GM10248 (cell line): ENCODE data around the gene LRP1.

Experiments used
- CTCF ChIA-PET: fragments of 300-600 bp; sonication (Branson Sonifier 250); formaldehyde crosslinking; extraction: SDS; loops from one replicate; lab custom pipeline; 2021; ENCODE audit warnings: antibody characterized with exemption; lab: Yijun Ruan, JAX
- POLR2A ChIA-PET: fragments of 350-650 bp; sonication (Branson Sonifier 250); formaldehyde crosslinking; extraction: SDS; loops from one replicate; lab custom pipeline; 2020; ENCODE audit warnings: antibody characterized with exemption; lab: Yijun Ruan, JAX
- DNase-seq: peaks from one replicate; pipeline ENCODE4 v3.0.0; 2012; ENCODE audit errors: extremely low spot score
- CTCF ChIP-seq: IDR thresholded peaks from 2 replicates; pipeline ENCODE4 v1.5.1; 2012; ENCODE audit warnings: mild to moderate bottlenecking, low read depth; ENCODE audit errors: extremely low read depth, missing control alignments, control extremely low read depth

Gene LRP1

DNA sequence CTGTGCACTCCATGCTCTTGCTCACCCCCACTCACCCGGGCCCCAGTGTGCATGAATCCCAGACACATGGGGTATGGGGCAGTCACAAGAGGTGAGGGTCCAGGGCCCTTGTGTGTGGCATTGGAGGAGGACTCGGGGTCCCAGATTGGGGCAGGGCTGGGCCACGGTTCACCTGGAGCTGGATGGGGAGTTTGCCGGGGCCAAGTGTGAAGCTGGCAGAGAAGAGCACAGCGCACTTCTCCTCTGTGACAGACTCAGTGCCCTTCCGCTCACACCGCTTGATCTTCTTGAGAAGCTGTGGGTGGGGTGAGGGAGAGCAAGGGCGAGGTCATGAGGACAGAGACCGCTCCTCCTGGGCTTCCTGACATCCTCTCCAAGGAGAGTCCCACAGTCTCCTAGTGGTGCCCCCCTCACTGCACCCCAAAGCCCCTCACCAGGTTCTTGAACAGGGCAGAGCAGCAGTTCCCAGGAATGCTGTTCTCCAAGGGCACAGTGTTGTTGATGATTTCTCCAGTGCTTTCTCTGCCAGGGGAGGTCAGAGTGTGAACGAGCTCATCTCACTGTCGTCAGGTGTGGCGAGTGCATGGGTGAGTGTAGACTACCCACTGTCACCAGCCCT lies 23.9 kb upstream of the LRP1 start:
- ChIA-PET POLR2A (interaction anchor here (3.1 kb wide), 1 partner anchor 11 kb away, joined by 12 read pairs; no protein-coding TSS in a partner anchor), CTCF (interaction anchor here (1.0 to 11.7 kb wide), 6 partner anchors 10 to 45 kb away, joined by 3 to 224 read pairs (median 4); partner anchors contain the start of gene NAB2)
- DNase-seq, result peak; percentile 9
- no peak for TF ChIP-seq CTCF

DNA sequence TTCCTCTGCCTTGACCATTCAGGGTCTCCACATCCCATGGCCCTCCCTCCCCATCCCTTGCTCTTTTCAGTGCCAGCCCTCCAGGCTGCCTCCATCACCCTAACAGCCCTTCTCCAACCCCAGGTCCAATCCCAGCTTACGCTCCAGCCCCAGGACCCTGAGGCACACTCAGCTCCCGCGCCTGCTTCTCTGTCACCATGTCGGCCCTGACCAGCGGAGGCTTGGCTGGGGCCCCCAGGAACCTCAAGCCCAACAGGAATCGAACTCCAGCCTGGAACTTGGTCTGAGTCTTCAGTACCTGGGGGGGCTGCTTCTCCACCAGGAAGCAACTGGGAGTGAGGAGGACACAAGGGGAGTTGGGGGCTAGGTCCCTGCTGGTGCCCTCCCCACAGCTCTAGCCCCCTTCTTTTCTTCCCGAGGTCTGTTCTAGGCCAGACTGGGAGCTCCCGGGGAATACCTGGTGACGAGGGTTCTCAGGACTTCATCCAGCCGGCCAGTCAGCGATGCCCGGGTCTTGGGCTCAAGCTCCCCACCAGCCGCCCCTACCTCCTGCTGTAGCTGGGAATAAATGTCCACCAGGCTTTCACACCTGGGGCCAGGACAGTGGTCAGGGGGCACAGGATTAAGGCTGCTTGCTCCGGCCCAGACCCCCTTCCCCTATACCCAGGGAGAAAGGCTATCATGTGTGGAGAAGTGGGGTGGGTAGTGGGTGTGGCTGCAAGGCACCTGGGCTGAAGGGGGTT lies 23.1 kb upstream of the LRP1 start:
- POLR2A ChIA-PET, result interaction anchor here (3.1 kb wide), 1 partner anchor 11 kb away, joined by 12 read pairs; no protein-coding TSS in a partner anchor
- CTCF ChIA-PET, result interaction anchor here (1.1 to 11.7 kb wide), 5 partner anchors 10 to 35 kb away, joined by 3 to 224 read pairs (median 5); partner anchors contain the start of gene NAB2
- TF ChIP-seq CTCF, result no peak
- DNase-seq, result no peak

DNA sequence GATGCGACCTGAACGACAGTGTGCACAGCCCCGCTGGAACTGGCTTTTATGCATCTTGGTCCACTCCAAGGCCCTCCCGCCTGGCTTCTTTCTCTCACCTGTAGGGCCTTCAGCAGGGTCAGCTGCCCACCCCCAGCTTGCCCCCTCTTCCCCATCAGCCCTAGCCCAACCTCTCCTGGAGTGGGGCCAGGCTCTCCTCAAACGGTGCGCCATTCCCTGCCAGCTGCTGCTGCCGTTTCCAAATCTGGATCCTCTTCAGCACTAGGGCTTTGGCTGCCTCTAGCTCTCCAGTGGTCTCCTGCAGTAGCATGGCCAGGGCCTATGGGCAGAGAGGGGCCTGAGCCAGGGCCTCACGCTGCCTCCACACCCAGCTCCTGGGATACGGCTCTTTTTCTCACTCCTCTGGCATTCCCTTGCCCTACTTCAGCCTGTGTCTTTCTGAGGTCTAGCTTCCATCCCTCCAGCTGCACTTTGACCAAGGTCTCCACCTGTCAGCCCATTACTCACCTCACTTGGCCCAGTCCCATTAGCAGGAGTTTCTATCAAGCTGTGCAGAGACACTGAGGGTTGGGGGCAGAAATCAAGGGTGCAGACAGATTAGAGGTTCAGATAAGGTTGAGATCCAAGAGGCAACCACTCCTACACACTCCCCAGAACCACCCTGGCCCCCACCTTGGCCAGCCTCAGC lies 22.1 kb upstream of the LRP1 start:
- ChIA-PET CTCF (interaction anchor here (1.0 to 11.7 kb wide), 5 partner anchors 9 to 81 kb away, joined by 3 to 224 read pairs (median 3); partner anchors contain the start of gene NAB2), POLR2A (no interaction called here)
- TF ChIP-seq CTCF, result no peak
- no peak for DNase-seq

DNA sequence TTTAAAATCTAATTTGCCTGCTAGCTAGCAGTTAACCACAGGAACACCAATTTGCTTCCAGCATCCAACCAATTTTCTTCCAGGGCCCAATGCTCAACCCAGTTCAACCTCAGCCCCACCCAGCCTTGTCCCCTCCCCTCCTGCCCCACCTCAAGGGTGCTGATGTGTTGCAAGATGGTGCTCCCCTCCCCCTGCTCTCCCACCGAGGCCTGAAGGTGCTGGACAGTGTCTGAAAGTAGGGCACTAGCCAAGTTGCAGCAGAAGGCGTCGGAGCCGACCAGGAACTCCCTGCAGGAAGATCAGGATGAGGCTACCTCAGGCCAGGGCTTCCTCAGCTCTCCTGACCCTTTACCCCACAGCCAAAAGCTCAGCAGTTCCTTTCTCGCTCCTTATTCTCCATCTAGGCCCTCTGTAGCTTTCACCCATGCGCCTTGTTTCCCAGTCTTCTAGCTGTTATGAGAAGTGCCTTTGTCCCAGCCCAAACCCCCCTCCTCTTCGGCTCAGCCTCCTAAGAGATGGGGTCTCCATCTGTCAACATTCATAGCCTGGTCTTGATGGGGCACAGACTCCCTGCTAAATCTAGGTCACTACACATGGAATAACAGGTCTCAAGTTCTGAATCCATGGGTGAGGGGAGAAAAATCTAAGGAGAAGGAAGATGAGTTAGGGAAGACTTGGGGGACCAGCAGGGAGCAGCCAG lies 20.7 kb upstream of the LRP1 start:
- TF ChIP-seq CTCF, result no peak
- ChIA-PET CTCF (interaction anchor here (1.0 to 11.7 kb wide), 5 partner anchors 13 to 82 kb away, joined by 3 to 224 read pairs (median 130); partner anchors contain the start of genes LRP1 and NAB2), POLR2A (no interaction called here)

GRCh38 chr12:57109207-57110103 lies 18.8 kb upstream of the LRP1 start:
- CTCF ChIA-PET, result interaction anchor here (3.0 to 11.7 kb wide), 4 partner anchors 15 to 39 kb away, joined by 33 to 224 read pairs (median 172); partner anchors contain the start of genes LRP1, NAB2 and NEMP1
- TF ChIP-seq CTCF, result no peak
- POLR2A ChIA-PET, result interaction anchor here (0.9 to 3.0 kb wide), 2 partner anchors 11 to 40 kb away, joined by 3 to 15 read pairs; no protein-coding TSS in a partner anchor
- DNase-seq, result no peak

More for the DNA sequence above, 20.7 kb upstream of the LRP1 start:
- DNase-seq, result no peak
